H1 (cell line): ENCODE measurements around the gene RNF168. TPM values are rescaled to one million over a fixed set of nuclear protein-coding genes. Genes with fewer than 3 reads are reported as not detected.

Experiments used
- CTCF ChIA-PET: fragments of 300-600 bp; sonication (Branson Sonifier 250); formaldehyde crosslinking; loops from one replicate; lab custom pipeline; 2021; ENCODE audit not compliant: partially characterized antibody; lab: Charles Lee
- POLR2A ChIA-PET: fragments of 300-600 bp; sonication (Branson Sonifier 250); formaldehyde crosslinking; loops from one replicate; lab custom pipeline; 2021; ENCODE audit warnings: inconsistent platforms; ENCODE audit not compliant: partially characterized antibody; lab: Charles Lee
- DNase-seq, 2 experiments: peaks; one replicate each; pipeline versions ENCODE4 v3.0.0 to v3.0.0-alpha.2; 2010 to 2022; ENCODE audit warnings: low spot score in 2 of 2, low read depth in 1 of 2, mixed read lengths in 1 of 2
- FAIRE-seq: peaks from 2 replicates; lab custom pipeline; 2011; peaks lifted over from hg19 to GRCh38; lab: Jason Lieb, UNC
- H2AFZ ChIP-seq: 2 replicates; pipeline ENCODE4 v1.8.1; 2012; ENCODE audit warnings: low read length, inconsistent platforms
- H2AK5ac ChIP-seq: 2 replicates; pipeline ENCODE4 v1.6.1; 2013; ENCODE audit warnings: low read depth, low read length
- H2BK120ac ChIP-seq: replicated peaks from 2 replicates; pipeline ENCODE3; 2013; ENCODE audit warnings: low read depth, low read length, inconsistent platforms
- H2BK12ac ChIP-seq: 2 replicates; pipeline ENCODE4 v1.6.1; 2013; ENCODE audit warnings: low read depth, low read length
- H2BK15ac ChIP-seq: 2 replicates; pipeline ENCODE4 v1.6.1; 2013; ENCODE audit warnings: low read length
- H2BK20ac ChIP-seq: 2 replicates; pipeline ENCODE4 v1.6.1; 2013; ENCODE audit warnings: low read length
- H2BK5ac ChIP-seq: 2 replicates; pipeline ENCODE4 v1.6.1; 2013; ENCODE audit warnings: low read depth, low read length
- H3K14ac ChIP-seq: 2 replicates; pipeline ENCODE4 v1.6.1; 2013; ENCODE audit warnings: inconsistent platforms; ENCODE audit not compliant: insufficient read length
- H3K18ac ChIP-seq: 2 replicates; pipeline ENCODE4 v1.6.1; 2013; ENCODE audit warnings: low read length; ENCODE audit errors: extremely low read depth
- H3K23ac ChIP-seq: 2 replicates; pipeline ENCODE4 v1.6.1; 2013; ENCODE audit warnings: inconsistent platforms; ENCODE audit not compliant: insufficient read length
- H3K23me2 ChIP-seq: 2 replicates; pipeline ENCODE4 v1.6.1; 2013; ENCODE audit warnings: low read depth, low read length
- H3K27ac ChIP-seq: 2 replicates; pipeline ENCODE4 v1.6.1; 2011; ENCODE audit warnings: low read depth, low read length, inconsistent platforms
- H3K27me3 ChIP-seq, 4 experiments: replicated peaks in 1 of 4; 1 replicate in 1 of 4; 2 replicates in 3 of 4; pipeline versions ENCODE4 v1.6.1 to v1.8.1; 2011 to 2013; ENCODE audit warnings: low read length in 3 of 4, mild to moderate bottlenecking in 3 of 4, inconsistent platforms in 2 of 4, mixed read lengths in 2 of 4, moderate library complexity in 1 of 4; ENCODE audit not compliant: control insufficient read depth in 3 of 4, insufficient read depth in 3 of 4; ENCODE audit errors: extremely low read depth in 1 of 4
- H3K36me3 ChIP-seq, 4 experiments: 2 replicates each; pipeline versions ENCODE4 v1.6.1 to v1.8.1; 2011 to 2013; ENCODE audit warnings: mild to moderate bottlenecking in 4 of 4, low read length in 3 of 4, moderate library complexity in 2 of 4, control low read depth in 1 of 4, inconsistent platforms in 1 of 4; ENCODE audit not compliant: insufficient read depth in 4 of 4, control insufficient read depth in 2 of 4
- H3K4ac ChIP-seq: replicated peaks from 2 replicates; pipeline ENCODE3; 2013; ENCODE audit warnings: low read length, low read depth, mixed read lengths, inconsistent platforms; ENCODE audit not compliant: insufficient read length
- H3K4me1 ChIP-seq, 4 experiments: replicated peaks in 1 of 4; 1 replicate in 1 of 4; 2 replicates in 3 of 4; pipeline versions ENCODE4 v1.6.1 to v1.8.1; 2011 to 2013; ENCODE audit warnings: low read length in 3 of 4, inconsistent platforms in 2 of 4, mixed read lengths in 1 of 4; ENCODE audit not compliant: insufficient read depth in 4 of 4, control insufficient read depth in 3 of 4
- H3K4me2 ChIP-seq, 2 experiments: 2 replicates each; pipeline versions ENCODE4 v1.6.1 to v1.8.1; 2011 to 2013; ENCODE audit warnings: low read depth in 2 of 2, low read length in 2 of 2, control low read depth in 1 of 2, inconsistent platforms in 1 of 2, mild to moderate bottlenecking in 1 of 2; ENCODE audit not compliant: insufficient read depth in 1 of 2
- H3K4me3 ChIP-seq, 4 experiments: fragments of 200-600, 300-600 bp in 1 of 4; sonication (generic), shearing (Covaris generic), sonication (Bioruptor Twin) in 1 of 4; 2 replicates each; pipeline versions ENCODE4 v1.5.1 to v1.8.1; 2011 to 2016; ENCODE audit warnings: low read length in 4 of 4, low read depth in 3 of 4, control low read depth in 2 of 4, inconsistent platforms in 2 of 4, mild to moderate bottlenecking in 2 of 4, mixed read lengths in 1 of 4, moderate library complexity in 1 of 4; ENCODE audit not compliant: insufficient read depth in 2 of 4; ENCODE audit errors: extremely low read depth in 1 of 4
- H3K56ac ChIP-seq: replicated peaks from 2 replicates; pipeline ENCODE3; 2013; ENCODE audit warnings: low read depth, mild to moderate bottlenecking, mixed read lengths, low read length, inconsistent platforms; ENCODE audit not compliant: insufficient read length
- H3K79me1 ChIP-seq: 2 replicates; pipeline ENCODE4 v1.6.1; 2013; ENCODE audit warnings: low read depth, low read length, control low read depth
- H3K79me2 ChIP-seq, 2 experiments: 2 replicates each; pipeline versions ENCODE4 v1.6.1 to v1.8.1; 2012 to 2013; ENCODE audit warnings: low read length in 2 of 2, mild to moderate bottlenecking in 2 of 2, inconsistent platforms in 1 of 2; ENCODE audit not compliant: insufficient read depth in 2 of 2, control insufficient read depth in 1 of 2
- H3K9ac ChIP-seq, 4 experiments: replicated peaks in 1 of 4; 1 replicate in 1 of 4; 2 replicates in 3 of 4; pipeline versions ENCODE4 v1.6.1 to v1.8.1; 2011 to 2013; ENCODE audit warnings: low read depth in 3 of 4, low read length in 3 of 4, control low read depth in 2 of 4, mild to moderate bottlenecking in 2 of 4, moderate library complexity in 2 of 4, inconsistent platforms in 1 of 4; ENCODE audit errors: extremely low read depth in 1 of 4
- H3K9me3 ChIP-seq, 2 experiments: 2 replicates each; pipeline versions ENCODE4 v1.6.1 to v1.8.1; 2012 to 2013; ENCODE audit warnings: mild to moderate bottlenecking in 2 of 2, moderate library complexity in 2 of 2, control low read depth in 1 of 2, inconsistent platforms in 1 of 2, low read depth in 1 of 2, low read length in 1 of 2, mixed read lengths in 1 of 2; ENCODE audit not compliant: insufficient read depth in 2 of 2
- H4K20me1 ChIP-seq, 2 experiments: replicated peaks in 1 of 2; 2 replicates each; pipeline versions ENCODE3 to v1.8.1; 2011 to 2013; ENCODE audit warnings: inconsistent platforms in 2 of 2, low read length in 2 of 2, mild to moderate bottlenecking in 1 of 2; ENCODE audit not compliant: insufficient read depth in 2 of 2, control insufficient read depth in 1 of 2
- H4K5ac ChIP-seq: 2 replicates; pipeline ENCODE4 v1.6.1; 2013; ENCODE audit warnings: low read length, low read depth, mixed read lengths, inconsistent platforms; ENCODE audit not compliant: insufficient read length
- H4K8ac ChIP-seq: 2 replicates; pipeline ENCODE4 v1.8.0; 2013; ENCODE audit warnings: mild to moderate bottlenecking, moderate library complexity, low read length, inconsistent platforms; ENCODE audit not compliant: insufficient read depth; ENCODE audit errors: extremely low read depth
- H4K91ac ChIP-seq: replicated peaks from 2 replicates; pipeline ENCODE3; 2013; ENCODE audit warnings: low read length, mixed read lengths, inconsistent platforms; ENCODE audit not compliant: insufficient read length
- CHD1 ChIP-seq: IDR thresholded peaks from 2 replicates; pipeline ENCODE4 v1.6.1; 2012; ENCODE audit warnings: low read depth, low read length, improper control_type of control experiment
- CHD2 ChIP-seq: IDR thresholded peaks from 2 replicates; pipeline ENCODE4 v1.6.1; 2012; ENCODE audit warnings: low read length, improper control_type of control experiment
- CTBP2 ChIP-seq: IDR thresholded peaks from 2 replicates; pipeline ENCODE4 v1.7.0; 2011; ENCODE audit warnings: borderline replicate concordance, mild to moderate bottlenecking, moderate library complexity, mixed read lengths, low read length; ENCODE audit not compliant: insufficient read depth, insufficient read length
- EZH2 ChIP-seq: fragments of 200-600 bp; sonication (generic); IDR thresholded peaks from 2 replicates; pipeline ENCODE4 v1.7.1; 2012; ENCODE audit warnings: low read depth, mild to moderate bottlenecking, moderate library complexity, low read length, inconsistent platforms; ENCODE audit not compliant: severe bottlenecking
- FOSL1 ChIP-seq: IDR thresholded peaks from 2 replicates; pipeline ENCODE4 v1.6.1; 2011; ENCODE audit warnings: mild to moderate bottlenecking, low read depth, low read length, moderate library complexity; ENCODE audit not compliant: insufficient read depth
- GABPA ChIP-seq: IDR thresholded peaks from 2 replicates; pipeline ENCODE4 v1.6.1; 2011; ENCODE audit warnings: mild to moderate bottlenecking, low read length, moderate library complexity, borderline replicate concordance; ENCODE audit not compliant: insufficient read depth
- HDAC6 ChIP-seq: IDR thresholded peaks from one replicate; pipeline ENCODE4 v1.7.1; 2012; ENCODE audit warnings: low read depth, mild to moderate bottlenecking, inconsistent platforms, low read length, moderate library complexity
- POLR2A ChIP-seq, 2 experiments: IDR thresholded peaks; 1 replicate in 1 of 2; 2 replicates in 1 of 2; pipeline ENCODE4 v1.6.1; 2011; ENCODE audit warnings: low read depth in 2 of 2, low read length in 2 of 2, mild to moderate bottlenecking in 2 of 2; ENCODE audit errors: control extremely low read depth in 1 of 2
- POLR2AphosphoS5 ChIP-seq: IDR thresholded peaks from 2 replicates; pipeline ENCODE4 v1.6.1; 2011; ENCODE audit warnings: low read depth, low read length
- RFX5 ChIP-seq: IDR thresholded peaks from 2 replicates; pipeline ENCODE4 v1.6.1; 2011; ENCODE audit warnings: low read depth, low read length, improper control_type of control experiment, borderline replicate concordance
- SP2 ChIP-seq: IDR thresholded peaks from 2 replicates; pipeline ENCODE4 v1.6.1; 2012; ENCODE audit warnings: mild to moderate bottlenecking, low read length, inconsistent platforms
- SUZ12 ChIP-seq: fragments of 200-600 bp; sonication (generic); IDR thresholded peaks from 2 replicates; pipeline ENCODE4 v1.6.1; 2012; ENCODE audit warnings: mild to moderate bottlenecking, inconsistent platforms, low read length, moderate library complexity, mixed read lengths
- WGBS, 2 experiments: shearing (Covaris generic) in 1 of 2; methylation state at CpG; one replicate each; pipeline versions ENCODE4 v1.1.6 to v1.1.7; 2013 to 2015; ENCODE audit warnings: low lambda C conversion rate in 2 of 2, mixed read lengths in 2 of 2, inconsistent platforms in 1 of 2, low coverage in 1 of 2, missing lambda C conversion rate in 1 of 2; ENCODE audit not compliant: insufficient replicate concordance in 2 of 2, insufficient coverage in 1 of 2, insufficient read length in 1 of 2; ENCODE audit errors: extremely low coverage in 1 of 2, missing lambda C conversion rate in 1 of 2; 5-methylcytosine and 5-hydroxymethylcytosine counted together
- polyA plus RNA-seq, 7 experiments: library from polyadenylated mRNA; depleted of rRNA in 3 of 7; stranded (reverse) in 5 of 7; unstranded in 2 of 7; fragments of >200 nt in 5 of 7; fragments of 200-250 nt in 2 of 7; gene quantifications; 1 replicate in 5 of 7; 2 replicates in 1 of 7; 4 replicates in 1 of 7; pipeline versions ENCODE4 v1.2.1 to v1.2.3, GENCODE V29; 2011 to 2013; ENCODE audit warnings: missing spikeins in 2 of 7, mixed read lengths in 2 of 7
- total RNA-seq: library from RNA; stranded (reverse); fragmentation: NEBNext Ultra II Directional; extraction: Animal tissue kit (Norgen Biotek cat#: 25700); gene quantifications from 2 replicates; pipeline ENCODE4 v1.2.1, GENCODE V29; 2021
- TF ChIP-seq, protein P1 (sequence below): IDR thresholded peaks from 2 replicates; pipeline ENCODE4 v1.6.1; 2012; ENCODE audit warnings: inconsistent platforms
- TF ChIP-seq, protein P2 (sequence below): IDR thresholded peaks from 2 replicates; pipeline ENCODE4 v1.6.1; 2012; ENCODE audit warnings: inconsistent platforms

RNF168 gene
- total and polyA plus RNA-seq, 2 of the 8 experiments (the other 6 are each of a cell fraction or from before 2014, with no cell fraction given): 6.3 to 63.5 TPM

DNA sequence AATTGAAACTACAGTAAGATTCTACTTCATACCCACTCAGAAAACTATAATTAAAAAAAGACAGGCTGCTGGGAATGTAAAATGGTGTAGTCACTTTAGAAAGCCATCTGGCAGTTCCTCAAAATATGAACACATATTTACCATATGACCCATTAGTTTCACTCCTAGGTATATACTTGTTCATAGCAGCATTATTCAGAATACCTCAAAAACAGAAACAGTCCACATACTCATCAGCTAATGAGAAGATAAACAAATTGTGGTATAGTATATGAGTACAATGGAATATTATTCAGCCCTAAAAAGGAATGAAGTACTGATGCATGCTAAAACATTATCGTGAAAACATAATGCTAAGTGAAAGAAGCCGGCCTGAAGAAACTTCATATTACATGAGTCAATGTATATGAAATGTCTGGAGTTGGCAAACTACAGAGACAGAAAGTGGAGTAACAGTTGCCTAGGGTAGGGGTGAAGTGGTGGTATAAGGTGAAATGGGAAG lies 41.0 kb upstream of the RNF168 start:
- Histone ChIP-seq H3K9ac (no peak overlapping the region), H2BK5ac (no peak overlapping the region), H3K27ac (no peak overlapping the region), H3K9me3 (peaks cover 6 to 10% of the 10 kb centered on the region in 2 experiments), H3K23ac (no peak overlapping the region), H3K79me1 (no peaks in the 10 kb centered on the region), H2AFZ (no peak overlapping the region), H3K14ac (no peak overlapping the region), H4K20me1 (no peaks in the 10 kb centered on the region), H2BK12ac (no peak overlapping the region), H3K79me2 (no peaks in the 10 kb centered on the region), H3K27me3 (peaks cover 0 to 2% (median 0%) of the 10 kb centered on the region in 4 experiments; a peak in 1 of 7 replicates), H2AK5ac (no peak overlapping the region), H4K91ac (no peak overlapping the region), H2BK120ac (no peak overlapping the region), H3K36me3 (no peaks in the 10 kb centered on the region), H3K4ac (no peak overlapping the region), H3K56ac (no peak overlapping the region), H3K23me2 (no peaks in the 10 kb centered on the region), H3K4me1 (no peaks in the 10 kb centered on the region), H2BK20ac (no peak overlapping the region), H4K5ac (no peak overlapping the region), H3K4me2 (no peak overlapping the region), H3K18ac (no peak overlapping the region), H3K4me3 (no peak overlapping the region), H2BK15ac (no peak overlapping the region), H4K8ac (no peak overlapping the region)
- ChIA-PET CTCF (interaction anchor here (0.8 kb wide), 1 partner anchor 782 kb away, joined by 3 read pairs; no protein-coding TSS in a partner anchor), POLR2A (no interaction called here)
- FAIRE-seq: no peak
- no peak for DNase-seq
- 98% methylated on average over 2 of the region's 2 CpGs; no CpG with 5 or more reads in 1 of the 2 experiments for WGBS, 2 experiments
- TF ChIP-seq FOSL1: no peak
- TF ChIP-seq HDAC6: no peak
- no peak for TF ChIP-seq CHD2
- TF ChIP-seq, protein P1, sequence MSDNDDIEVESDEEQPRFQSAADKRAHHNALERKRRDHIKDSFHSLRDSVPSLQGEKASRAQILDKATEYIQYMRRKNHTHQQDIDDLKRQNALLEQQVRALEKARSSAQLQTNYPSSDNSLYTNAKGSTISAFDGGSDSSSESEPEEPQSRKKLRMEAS: no peak
- TF ChIP-seq EZH2: no peak
- no peak for TF ChIP-seq SUZ12
- TF ChIP-seq CTBP2: no peak
- no peak for TF ChIP-seq POLR2A (IDR thresholded peaks at IDR 0.05; ENCODE audit: control extremely low read depth in 1 of 2, low read depth in 2 of 2, low read length in 2 of 2)
- no peak for TF ChIP-seq GABPA
- TF ChIP-seq RFX5: no peak
- TF ChIP-seq CHD1: no peak
- TF ChIP-seq SP2: no peak
- TF ChIP-seq, protein P2, sequence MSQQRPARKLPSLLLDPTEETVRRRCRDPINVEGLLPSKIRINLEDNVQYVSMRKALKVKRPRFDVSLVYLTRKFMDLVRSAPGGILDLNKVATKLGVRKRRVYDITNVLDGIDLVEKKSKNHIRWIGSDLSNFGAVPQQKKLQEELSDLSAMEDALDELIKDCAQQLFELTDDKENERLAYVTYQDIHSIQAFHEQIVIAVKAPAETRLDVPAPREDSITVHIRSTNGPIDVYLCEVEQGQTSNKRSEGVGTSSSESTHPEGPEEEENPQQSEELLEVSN: no peak
- TF ChIP-seq POLR2AphosphoS5: no peak
